GM18511 (cell line): ENCODE measurements around the gene PLA2G4E.
A peak's percentile ranks its signal among the peaks of the same experiment; 100 is the strongest.

ENCODE experiments used
- ATAC-seq: cut with Tn5 transposase; IDR thresholded peaks from one replicate; pipeline ENCODE4 v1.9.1; 2021; ENCODE audit warnings: mild to moderate bottlenecking, moderate library complexity; ENCODE audit not compliant: unreplicated experiment

Gene PLA2G4E

GRCh38 chr15:41961595-41962202 lies 59.1 kb downstream of the PLA2G4E start:
- ATAC-seq, result no peak

DNA sequence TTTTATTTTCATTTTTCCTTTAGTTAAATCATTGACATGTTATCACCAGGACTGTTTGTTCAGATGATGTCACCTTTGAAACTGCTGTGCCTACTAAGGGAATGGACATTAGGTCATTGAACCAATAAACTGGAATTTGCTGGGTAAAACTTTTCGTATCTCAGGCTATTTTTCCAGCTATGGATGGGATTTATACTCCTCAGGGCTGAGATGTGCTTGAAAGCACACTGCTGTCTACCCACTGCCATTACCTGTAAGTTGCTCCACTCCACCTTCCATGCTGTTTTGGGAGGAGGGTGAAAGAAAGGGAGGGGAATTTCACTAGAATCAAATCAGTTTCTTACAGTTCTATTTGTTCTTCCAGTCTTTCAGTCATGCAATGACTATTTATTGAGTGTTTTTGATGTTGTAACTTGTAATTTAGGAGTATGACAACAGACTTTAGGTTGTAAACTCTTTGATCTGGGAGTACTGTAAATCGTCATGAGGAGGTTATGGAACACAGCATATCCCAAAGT lies 59.8 kb downstream of the PLA2G4E start:
- ATAC-seq, result no peak

DNA sequence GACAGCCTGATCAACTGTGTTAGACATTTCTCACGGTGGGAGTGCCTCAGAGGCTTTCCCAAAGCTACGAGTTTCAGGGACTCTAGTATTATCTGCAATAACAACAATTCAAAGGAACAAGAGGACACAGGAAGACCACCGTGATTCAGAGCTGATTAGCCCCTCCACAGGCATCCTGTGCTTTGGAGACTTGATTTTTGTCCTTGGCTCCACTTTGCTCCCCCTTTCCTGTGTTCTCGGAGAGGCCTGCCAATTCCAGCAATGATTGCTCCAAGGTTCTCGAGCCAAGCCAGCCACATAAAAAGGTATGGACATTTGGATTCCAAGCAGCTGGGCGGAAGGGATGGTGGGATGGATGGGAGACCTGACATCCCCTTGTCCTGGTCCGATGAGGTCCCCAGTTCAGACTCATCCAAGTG lies 62.8 kb downstream of the PLA2G4E start:
- ATAC-seq, result no peak

GRCh38 chr15:41957021-41957897 lies 63.6 kb downstream of the PLA2G4E start:
- peak; percentile 89 for ATAC-seq

- no peak for ATAC-seq
Observed at GRCh38 chr15:41955807-41956525, 64.9 kb downstream of the PLA2G4E start.

DNA sequence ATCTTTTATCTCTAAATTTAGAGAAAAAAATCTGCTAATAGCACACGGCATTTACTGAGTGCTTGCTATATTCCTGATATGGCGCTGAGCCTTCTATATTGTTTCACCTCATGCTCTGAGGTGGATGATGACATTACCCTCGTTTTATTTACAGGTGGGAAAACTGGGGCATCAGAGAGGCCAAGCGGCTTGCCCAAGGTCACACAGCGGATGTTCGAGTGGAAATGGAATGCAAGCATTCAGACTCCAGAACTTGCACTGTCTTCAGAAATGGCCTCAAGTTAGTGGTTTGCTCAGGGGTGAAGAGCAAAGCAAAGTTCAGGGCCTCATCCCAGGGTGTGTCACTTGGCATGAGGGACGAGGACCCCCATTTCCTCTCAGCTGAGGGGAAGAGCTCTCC lies 65.7 kb downstream of the PLA2G4E start:
- no peak for ATAC-seq

- ATAC-seq, result no peak
Observed at GRCh38 chr15:41954036-41954435, 66.8 kb downstream of the PLA2G4E start.

- no peak for ATAC-seq
Observed at GRCh38 chr15:41952013-41952563, 68.8 kb downstream of the PLA2G4E start.

DNA sequence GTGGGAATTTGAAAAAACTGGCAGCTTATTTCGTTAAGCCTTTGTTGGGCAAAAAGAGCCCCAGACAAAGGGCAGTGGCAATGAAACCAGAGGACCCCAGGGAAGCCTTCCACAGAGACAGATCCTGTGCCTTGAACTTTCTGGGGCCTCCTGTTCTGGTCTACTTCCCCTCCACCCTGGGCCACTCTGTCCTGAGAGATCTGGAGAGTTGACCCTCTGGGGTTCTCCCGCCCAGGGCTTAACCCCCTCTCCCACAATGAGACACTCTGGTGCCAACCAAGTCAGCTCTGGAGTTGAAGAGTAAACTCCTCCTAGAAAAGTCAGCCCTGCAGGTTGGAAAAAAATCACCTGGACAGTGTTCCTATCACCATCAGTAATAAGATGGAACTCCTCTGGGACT lies 69.3 kb downstream of the PLA2G4E start:
- ATAC-seq, result no peak

GRCh38 chr15:41950489-41950888 lies 70.4 kb downstream of the PLA2G4E start:
- ATAC-seq, result no peak

GRCh38 chr15:41950127-41950483 lies 70.7 kb downstream of the PLA2G4E start:
- ATAC-seq, result no peak

DNA sequence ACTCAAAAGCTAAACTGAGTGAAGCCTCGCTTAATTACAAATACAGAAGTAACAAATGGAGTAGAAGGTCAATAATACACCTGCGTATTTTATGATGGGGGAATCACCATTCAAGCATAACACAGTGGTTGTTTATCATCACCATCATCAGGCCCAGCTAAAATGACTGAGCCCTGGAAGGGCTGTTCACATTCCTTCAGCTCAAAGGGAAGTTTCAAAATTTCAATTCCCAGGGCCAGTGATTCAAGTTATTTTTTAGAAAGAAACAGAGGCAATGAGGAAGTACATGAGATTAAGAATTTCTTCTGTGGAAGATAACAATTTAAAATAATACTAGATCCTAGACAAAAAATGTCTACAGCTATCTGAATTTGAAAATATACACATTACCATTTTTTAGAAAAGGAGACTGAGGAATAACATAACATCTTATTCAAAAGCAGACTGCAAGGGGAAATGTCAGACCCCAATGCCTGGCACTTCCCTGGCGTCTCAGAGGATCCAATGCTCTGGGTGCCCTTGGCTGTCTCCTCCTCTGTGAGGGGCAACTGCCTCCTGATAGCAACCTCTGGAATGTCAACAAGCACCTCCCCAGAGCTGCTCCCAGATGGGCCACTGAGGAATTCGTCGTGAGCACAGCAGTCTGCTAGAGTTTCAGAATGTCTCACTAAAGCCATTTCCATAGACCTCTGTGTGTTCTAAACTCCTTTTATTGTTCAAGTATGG lies 71.3 kb downstream of the PLA2G4E start:
- no peak for ATAC-seq

DNA sequence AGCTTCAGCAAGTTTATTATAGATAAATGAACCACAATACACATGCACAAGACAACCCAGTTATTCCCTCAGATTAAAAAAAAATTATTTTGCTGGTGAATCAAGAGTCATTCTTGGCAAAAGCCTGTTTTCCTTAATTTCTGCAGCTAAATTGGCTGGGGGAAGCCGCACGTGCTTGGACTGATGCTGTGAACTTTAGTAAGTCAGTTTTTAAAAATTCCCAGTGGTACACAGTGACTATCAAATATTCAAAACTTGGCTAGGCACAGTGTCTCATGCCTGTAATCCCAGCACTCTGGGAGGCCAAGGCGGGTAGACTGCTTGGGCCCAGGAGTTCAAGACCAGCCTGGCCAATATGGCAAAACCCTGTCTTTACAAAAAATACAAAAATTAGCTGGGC lies 72.4 kb downstream of the PLA2G4E start:
- ATAC-seq, result no peak

DNA sequence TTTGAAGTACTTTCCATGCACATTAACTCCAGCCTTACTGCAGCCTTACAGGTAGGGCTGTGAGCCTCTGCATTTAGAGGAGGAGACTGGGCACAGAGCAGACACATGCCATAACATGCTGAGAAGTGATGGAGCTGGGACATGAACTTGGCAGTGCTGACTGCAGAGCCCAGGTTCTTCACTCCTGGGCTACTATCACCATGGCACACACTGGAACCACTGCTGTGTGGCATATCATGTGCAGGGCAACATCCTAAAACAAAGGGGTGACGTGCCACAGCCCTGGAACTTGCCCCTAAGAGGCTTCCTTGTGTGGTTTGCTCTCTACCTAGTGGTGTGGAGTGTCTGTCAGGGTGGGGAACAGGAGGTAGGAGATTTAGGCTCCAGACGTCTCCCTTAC lies 73.9 kb downstream of the PLA2G4E start:
- ATAC-seq, result no peak

DNA sequence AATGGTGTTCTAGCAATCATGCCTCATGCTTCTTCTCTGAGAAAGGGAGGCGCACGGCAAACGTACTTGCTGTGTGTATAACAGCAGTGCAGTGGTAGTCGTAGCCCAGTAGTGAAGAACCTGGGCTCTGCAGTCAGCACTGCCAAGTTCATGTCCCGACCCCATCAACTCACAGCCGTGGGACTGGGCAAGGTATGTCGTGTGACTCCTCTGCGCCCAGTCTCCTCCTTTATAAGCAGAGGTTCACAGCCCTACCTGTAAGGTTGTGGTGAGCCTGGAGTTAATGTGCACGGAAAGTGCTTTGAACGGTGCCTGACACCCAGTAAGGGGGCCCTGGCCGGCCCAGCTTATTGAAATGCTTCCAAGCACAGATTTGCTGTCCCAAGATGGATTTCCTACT lies 75.1 kb downstream of the PLA2G4E start:
- ATAC-seq, result no peak

DNA sequence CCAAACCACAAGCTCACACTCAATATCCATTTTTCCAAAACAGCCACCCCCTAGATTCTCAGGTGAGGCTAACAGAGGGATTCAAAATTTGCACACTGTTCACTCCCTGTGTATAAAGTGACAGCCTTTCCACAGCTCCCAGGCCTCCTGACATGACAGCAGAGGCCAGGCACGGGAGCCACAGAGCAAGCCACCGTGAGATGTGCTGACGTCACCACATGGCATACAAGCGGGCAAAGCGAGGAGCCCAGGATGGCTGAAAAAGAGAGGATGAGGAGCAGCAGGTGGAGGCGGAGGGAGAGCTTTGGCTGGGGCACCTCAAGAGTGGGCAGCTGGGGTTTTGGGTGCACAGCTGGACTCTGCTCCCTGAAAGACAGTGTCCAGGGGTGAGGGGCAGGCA lies 75.6 kb downstream of the PLA2G4E start:
- no peak for ATAC-seq

- ATAC-seq, result no peak
Observed at GRCh38 chr15:41944313-41944940, 76.4 kb downstream of the PLA2G4E start.

DNA sequence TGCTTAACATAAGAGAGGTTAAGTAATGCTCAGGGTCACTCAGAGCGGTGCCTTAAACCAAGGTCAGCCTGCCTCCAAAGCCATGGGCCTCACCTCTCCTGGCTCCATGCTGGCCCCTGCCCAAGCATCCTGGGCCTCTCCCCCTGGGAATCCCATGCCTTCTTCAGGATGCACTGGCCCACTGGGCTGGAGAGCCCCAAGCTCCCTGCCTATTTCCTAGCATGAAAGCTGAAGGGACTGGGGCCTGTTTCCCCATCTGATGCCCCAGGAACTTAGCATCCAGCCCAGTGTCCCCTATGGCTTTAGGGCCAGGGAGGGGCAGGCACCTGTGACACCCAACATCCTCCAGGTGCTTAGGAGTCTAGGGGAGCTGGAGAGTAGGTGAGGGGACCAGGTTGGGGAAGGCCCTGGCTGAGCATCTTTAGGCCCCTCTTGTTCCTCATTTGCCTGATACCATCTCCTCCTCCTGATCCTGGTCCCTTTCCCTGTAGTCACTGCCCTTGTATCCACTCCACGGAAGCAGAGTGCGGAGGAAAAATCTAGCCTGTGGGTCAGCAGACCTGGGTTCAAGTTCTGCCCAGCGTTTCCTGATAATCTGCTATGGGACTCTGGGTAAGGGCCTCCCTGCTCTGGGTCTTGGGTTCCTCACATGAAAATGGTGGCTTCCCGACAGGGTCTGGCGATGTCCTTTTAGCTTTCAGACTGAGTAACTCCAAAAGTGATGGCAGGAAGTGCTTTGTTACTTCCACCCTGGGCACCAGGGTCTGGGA lies 77.1 kb downstream of the PLA2G4E start:
- ATAC-seq, result no peak

DNA sequence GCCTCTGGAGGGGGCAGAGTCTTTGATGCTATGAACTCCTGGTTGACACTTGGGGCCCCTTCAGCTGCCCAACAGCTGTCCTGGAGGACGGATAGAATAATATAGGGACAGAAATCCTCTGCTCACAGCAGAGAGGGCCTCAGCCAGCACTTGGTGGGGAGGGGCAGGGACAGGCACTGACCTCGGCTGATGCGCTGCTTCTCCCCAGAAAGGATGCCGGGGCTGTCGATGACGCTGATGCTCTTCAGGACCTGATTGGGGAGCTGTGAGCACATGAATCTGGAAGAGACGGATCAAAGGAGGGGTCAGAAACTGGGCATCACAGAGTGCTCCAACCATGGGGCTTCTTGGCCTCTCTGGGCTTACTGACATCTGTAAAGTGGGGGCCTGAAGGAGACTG lies 78.0 kb downstream of the PLA2G4E start:
- no peak for ATAC-seq
